GM19463 (cell line): Measurements from ENCODE around the gene QKI.

Experiments
- ATAC-seq: cut with Tn5 transposase; IDR thresholded peaks from one replicate; pipeline ENCODE4 v1.9.1; 2021; ENCODE audit warnings: mild to moderate bottlenecking, moderate library complexity; ENCODE audit not compliant: unreplicated experiment

QKI gene

GRCh38 chr6:163390770-163391169 lies 23.7 kb upstream of the QKI start:
- no peak for ATAC-seq

GRCh38 chr6:163391985-163392384 lies 22.5 kb upstream of the QKI start:
- no peak for ATAC-seq

DNA sequence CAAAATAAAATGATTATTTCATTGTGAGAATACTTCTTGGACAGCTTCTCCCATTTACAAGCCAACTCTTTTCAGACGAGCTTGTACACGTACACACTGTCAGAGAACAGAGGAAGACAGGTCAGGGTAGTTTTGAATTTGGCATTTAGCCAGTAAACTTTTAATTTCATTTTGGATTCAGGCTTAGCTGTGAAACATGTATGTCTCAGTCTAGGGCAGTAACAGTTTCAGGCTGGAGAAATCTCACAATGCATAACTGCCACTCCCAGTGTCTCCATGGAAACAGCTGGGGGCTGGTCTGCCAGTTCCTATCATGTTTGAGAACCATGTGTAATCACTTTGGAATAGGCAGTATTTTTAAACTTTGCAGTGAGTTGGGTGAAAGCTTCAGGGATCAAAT lies 22.0 kb upstream of the QKI start:
- ATAC-seq = no peak

DNA sequence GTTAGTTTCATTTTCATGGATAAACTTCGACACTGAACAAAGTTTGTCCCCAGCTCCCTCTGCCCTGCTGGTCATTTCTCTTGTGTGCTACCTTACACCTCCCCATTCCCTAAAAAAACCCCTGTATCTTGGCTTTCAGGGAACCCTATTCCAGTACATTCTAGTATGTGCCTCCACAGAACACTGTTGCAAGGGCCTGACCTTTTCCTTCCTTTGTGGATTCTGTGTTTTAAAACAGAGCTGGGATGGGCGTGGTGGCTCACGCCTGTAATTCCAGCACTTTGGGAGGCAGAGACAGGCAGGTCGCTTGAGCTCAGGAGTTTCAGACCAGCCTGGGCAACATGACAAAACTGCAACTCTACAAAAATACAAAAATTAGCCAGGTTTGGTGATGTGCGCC lies 20.6 kb upstream of the QKI start:
- no peak for ATAC-seq

DNA sequence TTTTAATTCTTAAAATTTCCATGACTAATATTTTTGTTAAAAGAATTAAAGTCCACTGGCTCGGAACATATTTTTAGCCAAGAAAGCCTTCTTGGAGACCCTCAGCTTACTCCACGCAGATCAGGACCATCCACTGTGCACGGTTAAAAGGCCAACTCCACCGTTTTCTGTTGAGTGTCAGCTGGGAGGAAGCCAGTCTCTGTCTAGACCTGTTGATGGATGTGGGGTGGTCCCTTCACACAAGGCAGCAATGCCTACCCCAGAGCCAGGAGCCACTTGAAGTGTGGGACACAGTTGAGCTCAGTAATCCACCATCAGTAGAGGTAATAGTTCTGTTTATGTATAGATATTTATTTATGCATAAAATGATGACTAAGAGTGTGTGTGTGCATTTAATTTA lies 19.9 kb upstream of the QKI start:
- no peak for ATAC-seq

DNA sequence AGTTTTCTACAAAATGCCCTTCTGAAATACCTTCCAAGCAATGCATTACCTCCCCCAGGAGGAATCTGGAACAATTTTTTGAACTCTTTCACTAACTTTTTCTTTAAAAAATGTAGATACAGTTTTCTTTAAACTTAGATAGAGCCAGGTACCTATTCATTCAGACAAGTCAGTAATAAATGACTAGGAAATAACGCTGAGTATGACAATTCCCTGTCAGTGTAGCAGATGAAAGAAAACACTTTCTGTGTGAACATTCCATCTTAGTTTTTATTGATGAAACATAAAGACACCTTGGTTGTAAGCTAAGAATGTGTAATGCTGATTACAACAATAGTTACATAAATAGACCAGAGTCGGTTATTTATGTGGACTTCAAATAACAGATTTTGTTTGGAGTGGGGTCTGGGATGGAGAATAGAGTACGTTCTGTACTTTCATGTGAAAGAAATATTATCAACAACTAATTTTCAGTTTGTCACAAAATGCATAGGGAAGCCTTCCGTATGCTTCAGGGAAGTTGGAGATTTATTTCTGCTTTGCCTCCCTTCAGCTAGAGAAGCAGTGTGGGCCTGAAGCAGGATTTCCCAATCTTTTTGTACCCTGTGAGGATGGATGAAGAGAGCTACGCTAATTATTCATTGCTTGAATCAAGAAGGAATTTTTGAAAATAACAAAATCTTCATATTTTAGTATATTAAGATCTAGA lies 19.2 kb upstream of the QKI start:
- no peak for ATAC-seq

DNA sequence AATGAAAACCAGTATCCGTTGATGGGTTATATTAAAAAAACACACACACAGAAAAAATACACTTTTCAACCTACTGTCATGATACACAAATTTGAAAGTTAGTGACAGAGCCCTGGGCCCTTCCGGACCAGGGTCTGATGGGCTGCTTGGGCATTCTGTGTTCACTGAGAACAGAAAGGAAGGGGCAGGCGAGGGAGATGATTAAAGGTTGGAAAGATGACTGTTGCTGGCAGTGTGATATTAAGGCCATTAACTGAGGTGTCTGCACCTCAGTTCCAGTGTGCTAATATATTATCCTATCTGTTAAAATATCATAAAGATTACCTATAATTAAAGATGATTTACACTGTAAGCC lies 18.7 kb upstream of the QKI start:
- no peak for ATAC-seq

GRCh38 chr6:163397326-163397725 lies 17.2 kb upstream of the QKI start:
- ATAC-seq = no peak

DNA sequence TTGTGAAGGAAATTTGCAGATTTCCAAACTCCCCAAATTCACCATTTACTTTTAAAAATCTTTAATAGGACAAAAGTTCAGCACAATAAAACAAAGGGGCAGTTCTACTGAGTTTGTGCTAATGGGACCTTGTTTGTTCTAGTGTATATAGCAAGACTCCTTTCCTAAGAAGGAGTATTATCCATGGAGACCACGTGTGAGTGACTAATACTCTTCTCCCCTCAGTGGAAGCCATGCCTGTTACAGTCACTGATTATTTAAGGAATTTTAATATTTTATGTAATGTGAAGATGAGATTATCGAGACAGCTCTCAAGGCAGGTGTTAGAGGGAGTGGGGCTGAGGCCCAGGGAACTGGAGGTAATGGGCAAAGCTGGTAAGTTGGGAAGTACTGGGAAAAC lies 16.4 kb upstream of the QKI start:
- no peak for ATAC-seq

- peak; percentile 67 for ATAC-seq
Observed at GRCh38 chr6:163398815-163399214, 15.7 kb upstream of the QKI start.

- ATAC-seq = no peak
Observed at GRCh38 chr6:163400509-163400908, 14.0 kb upstream of the QKI start.

- ATAC-seq = no peak
Observed at GRCh38 chr6:163401039-163401885, 13.3 kb upstream of the QKI start.

DNA sequence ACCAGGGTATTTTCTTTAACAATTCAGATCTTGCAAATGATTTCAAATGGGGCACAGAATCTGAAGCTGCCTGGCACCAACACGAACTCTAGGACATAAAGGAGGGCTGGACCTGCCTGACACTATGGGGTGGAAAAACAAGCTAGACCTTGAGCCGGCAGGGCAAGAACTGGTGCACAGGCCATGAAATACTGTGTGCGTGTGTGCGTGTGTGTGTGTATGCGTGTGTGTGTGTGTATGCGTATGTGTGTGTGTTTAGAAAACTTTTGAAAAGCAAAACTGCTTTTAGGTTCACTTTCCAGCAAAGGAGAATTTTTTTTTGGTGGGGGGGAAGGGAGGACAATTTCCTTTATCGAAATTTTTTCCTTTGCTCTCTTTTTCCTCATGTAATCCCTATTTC lies 11.9 kb upstream of the QKI start:
- ATAC-seq = no peak

GRCh38 chr6:163404825-163405265 lies 9.7 kb upstream of the QKI start:
- no peak for ATAC-seq

DNA sequence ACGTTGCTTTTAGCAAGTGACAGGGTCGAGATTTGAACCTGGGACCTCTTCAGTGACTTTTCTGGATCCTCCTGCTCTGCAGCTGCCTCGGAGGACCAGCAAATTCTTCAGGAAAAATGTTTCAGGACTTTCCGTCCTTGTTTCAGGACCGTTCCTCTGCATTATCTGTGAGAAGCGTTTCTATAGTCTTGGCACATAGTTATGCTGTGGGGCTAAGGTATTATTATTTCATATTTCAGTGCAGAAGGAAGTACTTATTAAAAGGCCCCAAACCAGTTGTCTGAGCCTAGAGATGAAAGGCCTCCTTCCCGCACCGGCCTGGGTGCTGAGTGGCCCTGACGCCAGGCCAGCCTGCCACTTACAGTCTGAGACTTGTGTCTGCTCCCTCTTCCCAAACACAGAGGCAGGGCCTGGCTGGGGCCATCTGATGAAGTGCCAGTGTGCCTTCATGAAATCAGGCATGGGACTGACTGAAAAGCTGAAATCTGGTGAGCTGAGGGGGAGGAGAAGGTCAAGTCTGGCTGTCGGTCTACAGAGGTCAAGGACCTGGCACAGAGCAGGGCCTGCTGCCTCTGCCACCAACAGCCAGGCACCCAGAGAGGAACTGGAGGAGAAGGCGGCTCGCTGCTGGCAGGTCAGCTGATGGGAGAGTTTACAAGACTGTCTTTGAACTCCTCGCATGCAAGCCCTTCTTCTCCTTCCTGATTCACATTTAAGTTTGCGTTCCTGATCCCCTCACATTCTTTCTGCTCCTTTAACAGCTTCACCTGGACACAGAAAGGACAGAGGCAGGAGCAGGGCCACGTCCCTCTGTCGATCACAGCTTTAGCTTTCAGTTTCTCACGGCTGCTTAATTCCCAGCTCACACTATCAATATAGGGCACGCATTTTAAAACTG lies 8.9 kb upstream of the QKI start:
- ATAC-seq = peak; percentile 87

GRCh38 chr6:163406366-163406765 lies 8.2 kb upstream of the QKI start:
- ATAC-seq = peak; percentile 5

DNA sequence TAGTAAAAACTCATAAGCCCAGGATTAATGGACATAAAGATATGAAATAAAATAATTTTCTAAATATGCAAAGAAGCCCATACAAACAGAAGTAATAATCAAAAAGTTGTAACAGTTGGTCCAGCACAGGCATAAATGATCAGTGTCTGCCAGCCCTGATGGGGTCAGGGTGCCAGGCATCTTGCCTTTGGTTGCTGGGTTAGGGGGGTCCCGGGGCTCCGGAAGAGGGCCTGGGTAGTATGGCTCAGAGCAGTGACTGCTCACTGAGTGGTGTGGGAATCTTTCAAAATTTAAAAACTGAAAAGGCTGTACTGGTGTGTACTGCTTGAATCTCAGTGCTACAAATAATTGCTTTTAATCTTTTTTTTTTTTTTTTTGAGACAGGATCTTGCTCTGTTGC lies 7.7 kb upstream of the QKI start:
- no peak for ATAC-seq

- no peak for ATAC-seq
Observed at GRCh38 chr6:163408352-163408991, 6.0 kb upstream of the QKI start.

GRCh38 chr6:163409712-163410111 lies 4.8 kb upstream of the QKI start:
- ATAC-seq = no peak

DNA sequence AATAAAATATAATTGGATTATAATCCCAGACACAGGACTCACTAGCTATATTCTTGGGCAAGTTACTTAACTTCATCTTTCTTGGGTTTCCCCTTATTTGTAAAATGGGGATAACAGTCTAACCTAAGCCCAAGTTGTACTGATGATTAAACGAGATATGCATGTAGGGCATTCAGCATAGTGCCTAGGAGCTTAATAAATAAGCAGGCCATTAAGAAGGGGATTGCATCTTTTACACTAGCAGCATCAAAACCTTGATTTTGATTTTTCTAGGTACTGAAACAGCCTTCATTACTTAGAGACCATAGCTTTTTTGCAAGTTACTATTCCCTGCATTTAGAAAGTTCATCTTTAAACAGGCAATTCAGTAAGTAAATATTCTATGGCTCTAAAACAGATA lies 2.2 kb upstream of the QKI start:
- ATAC-seq = no peak

DNA sequence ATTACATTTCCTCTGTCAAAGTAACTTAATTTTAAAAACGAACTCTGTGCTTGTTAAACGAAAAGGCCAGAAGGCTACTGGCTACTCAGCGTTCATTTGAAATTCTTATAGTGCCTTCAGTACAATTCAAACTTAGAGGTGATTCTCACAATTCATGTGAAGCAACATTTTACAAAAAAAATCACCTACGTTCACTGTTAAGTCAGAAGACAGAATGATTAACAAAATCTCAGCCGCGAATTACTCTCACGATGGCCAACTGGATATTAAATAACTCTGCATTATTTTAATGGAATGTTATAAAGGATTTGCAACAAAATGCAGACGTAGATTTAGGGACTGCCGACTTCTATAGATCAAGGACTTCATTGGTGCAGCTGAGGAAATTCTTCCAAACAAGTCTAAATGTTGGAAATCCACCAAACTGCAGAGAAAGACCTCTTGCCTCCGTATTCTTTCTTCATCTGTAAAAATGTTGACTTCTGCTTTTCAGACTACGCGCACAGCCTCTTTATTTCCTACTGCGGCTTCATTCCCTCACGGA lies 1.6 kb upstream of the QKI start:
- no peak for ATAC-seq
